Endometrial microvascular endothelial cells (primary cell): ENCODE results near the gene KRTAP4-6. TPM values are rescaled to one million over a fixed set of nuclear protein-coding genes. Genes with fewer than 3 reads are reported as not detected.
"Not testable (repeated sequence)": the region's sequence is repeated elsewhere in the genome, so short reads cannot be mapped to it uniquely, and the experiment has no call there.

ENCODE experiments used
- in situ Hi-C: cut with HindIII; loops from 2 replicates; pipeline ENCODE4 v1.10.0; 2017; ENCODE audit warnings: low sequenced_read_pairs, low pct_unique_long_range_greater_than_20kb; ENCODE audit errors: inconsistent ontology term
- total RNA-seq: library from RNA; depleted of rRNA; stranded (reverse); fragments of >200 nt; gene quantifications from one replicate; pipeline ENCODE4 v1.2.3, GENCODE V29; 2015; ENCODE audit errors: inconsistent ontology term

The KRTAP4-6 gene
- not detected for total RNA-seq

DNA sequence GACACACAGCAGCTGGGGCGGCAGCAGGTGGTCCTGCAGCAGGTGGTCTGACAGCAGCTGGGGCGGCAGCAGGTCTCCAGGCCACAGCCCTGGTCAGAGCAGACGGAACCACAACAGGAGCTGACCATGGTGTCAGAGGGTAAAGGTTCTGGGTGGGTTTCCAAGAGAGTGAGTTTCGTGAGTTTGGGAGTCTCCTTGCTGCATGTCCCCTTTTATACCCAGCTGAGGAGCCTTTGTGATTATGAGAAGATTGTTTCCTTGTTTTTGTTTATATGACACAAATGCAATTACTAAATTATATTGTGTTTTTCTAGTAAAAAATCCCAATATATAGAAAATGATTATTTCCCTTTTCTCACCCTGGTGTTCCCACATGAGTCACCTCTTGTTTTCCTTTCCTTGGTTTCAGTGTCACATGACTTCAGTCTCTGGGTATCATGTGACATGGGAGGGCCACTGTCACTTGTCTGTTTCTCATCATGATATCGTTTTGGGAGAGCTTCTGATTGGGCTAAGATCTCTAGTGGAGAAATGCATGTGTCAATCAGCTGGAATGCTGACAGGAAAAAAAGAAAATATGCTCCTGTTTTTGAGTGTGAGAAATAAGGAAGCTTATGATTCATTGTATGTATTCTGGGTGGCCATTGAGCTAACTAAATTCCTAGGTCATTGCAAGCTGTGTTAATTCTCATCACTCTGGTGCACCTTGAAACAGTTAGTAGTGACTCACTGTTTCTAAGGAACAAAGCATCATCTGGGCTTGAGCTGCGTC is at the start of gene KRTAP4-6:
KRTAP4-6 (minus strand) TSS at position 185 of the 772 bp plus-strand sequence; CDS start at position 128, 57 bp downstream.
- in situ Hi-C loops, result no loop called here

DNA sequence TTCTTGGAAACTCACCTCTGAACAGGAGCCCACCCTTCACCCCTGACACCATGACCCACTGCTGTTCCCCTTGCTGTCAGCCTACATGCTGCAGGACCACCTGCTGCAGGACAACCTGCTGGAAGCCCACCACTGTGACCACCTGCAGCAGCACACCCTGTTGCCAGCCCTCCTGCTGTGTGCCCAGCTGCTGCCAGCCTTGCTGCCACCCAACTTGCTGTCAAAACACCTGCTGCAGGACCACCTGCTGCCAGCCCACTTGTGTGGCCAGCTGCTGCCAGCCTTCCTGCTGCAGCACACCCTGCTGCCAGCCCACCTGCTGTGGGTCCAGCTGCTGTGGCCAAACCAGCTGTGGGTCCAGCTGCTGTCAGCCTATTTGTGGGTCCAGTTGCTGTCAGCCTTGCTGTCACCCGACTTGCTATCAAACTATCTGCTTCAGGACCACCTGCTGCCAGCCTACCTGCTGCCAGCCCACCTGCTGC is 49.5 kb upstream of the KRTAP4-6 start, which contains the start of gene KRTAP9-1:
KRTAP9-1 (plus strand) TSS at position 51 of the 482 bp plus-strand sequence; CDS start at position 51, 0 bp downstream.
- in situ Hi-C loops, result not testable (repeated sequence)

DNA sequence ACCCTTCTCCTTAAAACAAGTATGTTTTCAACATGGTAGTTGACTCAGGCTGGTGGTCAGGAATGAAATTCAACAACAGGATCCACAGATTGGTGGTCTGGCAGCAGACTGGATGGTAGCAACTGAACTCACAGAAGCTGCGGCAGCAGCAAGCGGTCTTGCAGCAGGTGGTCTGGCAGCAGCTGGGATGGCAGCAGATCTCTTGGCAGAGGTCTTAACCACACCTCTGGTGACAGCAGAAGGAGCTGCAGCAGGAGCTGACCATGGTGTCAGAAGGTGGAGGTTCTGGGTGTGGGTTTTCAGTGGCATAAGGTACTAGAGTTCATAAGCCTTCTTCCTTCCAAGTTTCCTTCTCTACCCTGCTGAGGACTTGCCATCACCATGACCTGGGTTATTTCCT is 46.5 kb upstream of the KRTAP4-6 start:
- in situ Hi-C loops, result no loop called here

DNA sequence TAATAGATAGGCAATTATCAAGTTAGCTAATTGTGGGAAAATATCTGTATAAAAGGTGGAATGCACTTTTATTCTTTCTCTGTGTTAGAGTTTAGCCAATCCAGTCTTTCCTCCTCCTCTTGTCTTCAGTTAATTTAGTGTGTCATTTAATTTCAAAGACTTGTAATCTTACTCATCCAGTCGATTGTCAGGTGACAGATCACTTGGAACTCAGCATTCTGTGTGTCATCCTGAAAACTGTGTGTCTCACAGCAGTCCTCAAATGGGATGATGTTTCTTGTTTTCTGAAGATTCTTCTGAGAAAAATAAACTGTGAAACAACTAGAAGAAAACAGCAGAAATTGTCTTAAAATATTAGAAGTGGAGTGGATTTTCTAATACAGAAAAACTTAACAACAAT is 44.7 kb upstream of the KRTAP4-6 start:
- in situ Hi-C loops, result no loop called here

DNA sequence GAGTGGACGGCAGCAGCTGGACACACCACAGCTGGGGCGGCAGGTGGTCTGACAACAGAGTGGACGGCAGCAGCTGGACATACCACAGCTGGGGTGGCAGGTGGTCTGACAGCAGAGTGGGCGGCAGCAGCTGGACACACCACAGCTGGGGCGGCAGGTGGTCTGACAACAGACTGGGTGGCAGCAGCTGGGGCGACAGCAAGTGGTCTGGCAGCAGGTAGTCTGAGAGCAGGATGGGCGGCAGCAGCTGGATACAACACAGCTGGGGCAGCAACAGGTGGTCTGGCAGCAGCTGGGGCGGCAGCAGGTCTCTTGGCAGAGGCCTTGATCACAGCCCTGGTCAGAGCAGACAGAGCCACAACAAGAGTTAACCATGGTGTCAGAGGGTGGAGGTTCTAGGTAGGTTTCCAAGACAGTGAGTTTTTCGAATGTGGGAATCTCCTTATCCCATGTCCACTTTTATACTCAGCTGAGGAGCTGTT is 44.2 kb upstream of the KRTAP4-6 start, which contains the start of gene KRTAP4-1:
KRTAP4-1 (minus strand) TSS at position 432 of the 482 bp plus-strand sequence; CDS start at position 375, 57 bp downstream.
- in situ Hi-C loops, result no loop called here

DNA sequence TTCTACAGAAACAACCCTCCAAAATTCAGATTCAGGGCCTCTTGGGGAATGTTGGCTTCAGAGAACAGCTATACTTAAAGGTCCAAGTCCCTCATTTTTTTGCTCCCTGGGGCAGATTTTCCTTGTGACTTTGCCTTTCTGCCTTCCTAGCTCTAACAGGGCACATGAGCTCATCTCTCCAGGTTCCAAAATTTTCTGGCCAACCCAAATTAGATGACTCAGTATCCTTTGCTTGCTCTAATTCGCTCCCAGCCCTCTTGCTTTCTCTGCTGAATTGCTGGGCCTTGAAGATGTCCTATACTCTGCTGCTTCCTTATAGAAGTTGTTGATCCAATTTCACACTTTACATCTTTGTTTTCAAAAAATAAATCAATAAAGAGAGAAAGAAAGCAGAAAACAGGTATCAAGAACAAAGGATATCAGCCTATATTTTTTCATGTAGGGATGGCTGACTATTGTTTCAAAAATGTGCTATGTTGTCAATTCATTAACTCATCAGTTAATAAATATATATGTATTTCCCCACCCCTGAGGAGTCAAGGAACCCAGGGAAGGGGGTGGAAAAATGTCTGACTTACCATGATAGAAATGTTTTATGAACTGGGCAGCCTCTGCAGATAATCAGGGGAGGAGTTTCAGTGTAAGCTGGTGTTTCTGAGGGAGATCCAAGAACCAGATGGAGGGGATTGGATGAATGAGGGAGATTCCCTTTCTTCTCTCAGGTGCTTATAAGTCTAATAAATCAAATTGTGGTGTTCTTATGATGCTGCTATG is 38.7 kb upstream of the KRTAP4-6 start:
- in situ Hi-C loops, result no loop called here

DNA sequence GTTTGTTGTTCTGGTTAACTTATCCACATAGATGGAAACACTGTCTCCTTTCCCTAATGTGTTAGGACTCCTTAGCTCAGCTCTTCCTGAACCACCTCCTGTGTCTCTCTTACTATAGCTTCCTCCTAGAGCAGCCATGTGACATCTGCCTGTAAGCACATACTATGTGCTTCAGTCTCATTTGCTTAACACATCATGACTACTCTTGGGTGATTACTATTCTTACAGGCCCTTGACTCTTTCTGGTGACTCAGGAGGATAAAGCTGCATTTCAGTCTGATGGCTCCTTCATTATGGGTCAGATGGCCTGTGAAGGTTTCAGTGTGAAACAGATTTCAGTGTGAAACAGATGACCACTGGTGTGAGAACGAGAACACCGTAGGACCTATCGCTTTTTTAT is 38.0 kb upstream of the KRTAP4-6 start:
- in situ Hi-C loops, result no loop called here

DNA sequence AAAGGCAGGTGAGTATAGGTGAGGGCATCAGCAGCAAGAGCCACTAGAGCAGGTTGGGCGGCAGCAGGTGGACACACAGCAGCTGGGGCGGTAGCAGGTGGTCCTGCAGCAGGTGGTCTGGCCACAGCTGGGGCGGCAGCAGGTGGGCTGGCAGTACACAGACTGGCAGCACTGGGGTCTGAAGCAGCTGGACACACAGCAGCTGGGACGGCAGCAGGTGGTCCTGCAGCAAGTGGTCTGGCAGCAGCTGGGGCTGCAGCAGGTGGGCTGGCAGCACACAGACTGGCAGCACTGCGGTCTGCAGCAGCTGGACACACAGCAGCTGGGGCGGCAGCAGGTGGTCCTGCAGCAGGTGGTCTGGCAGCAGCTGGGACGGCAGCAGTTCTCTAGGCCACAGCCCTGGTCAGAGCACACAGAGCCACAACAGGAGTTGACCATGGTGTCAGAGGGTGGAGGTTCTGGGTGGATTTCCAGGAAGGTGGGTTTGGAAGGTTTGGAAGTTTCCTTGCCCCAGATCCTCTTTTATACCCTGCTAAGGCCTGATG is 37.5 kb upstream of the KRTAP4-6 start, which contains the start of gene KRTAP4-2:
KRTAP4-2 (minus strand) TSS at position 495 of the 545 bp plus-strand sequence; CDS start at position 438, 57 bp downstream.
- in situ Hi-C loops, result no loop called here

DNA sequence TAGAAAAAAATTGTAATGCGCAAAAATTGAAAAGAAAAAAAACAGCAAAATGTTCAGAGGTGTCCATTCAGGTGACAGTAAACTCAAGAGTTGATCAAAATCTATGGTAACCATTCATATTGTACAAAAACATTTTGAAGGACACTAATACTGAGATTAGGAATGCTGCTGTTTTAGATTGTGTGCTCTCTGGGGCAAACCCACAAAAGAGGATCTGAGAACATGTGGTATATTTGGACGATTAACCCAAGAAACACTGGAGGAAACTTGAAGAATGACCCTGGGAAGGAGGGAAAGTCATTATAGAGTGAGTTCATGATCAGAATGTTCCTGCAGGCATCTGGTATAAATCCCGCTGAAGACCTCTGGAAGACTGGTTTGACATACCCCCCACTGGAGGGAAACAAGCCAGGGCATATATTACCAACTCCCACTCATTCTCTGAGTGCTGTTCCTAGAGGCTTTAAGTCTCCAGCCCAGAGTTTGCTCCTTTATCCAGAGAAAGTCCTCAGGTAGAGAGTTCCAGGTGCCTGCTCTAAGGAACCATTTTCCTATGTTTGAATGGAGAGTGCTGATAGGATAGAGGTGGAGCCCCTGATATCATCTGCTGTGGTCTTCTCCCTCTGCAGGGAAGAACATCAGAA is 36.5 kb upstream of the KRTAP4-6 start:
- in situ Hi-C loops, result no loop called here

DNA sequence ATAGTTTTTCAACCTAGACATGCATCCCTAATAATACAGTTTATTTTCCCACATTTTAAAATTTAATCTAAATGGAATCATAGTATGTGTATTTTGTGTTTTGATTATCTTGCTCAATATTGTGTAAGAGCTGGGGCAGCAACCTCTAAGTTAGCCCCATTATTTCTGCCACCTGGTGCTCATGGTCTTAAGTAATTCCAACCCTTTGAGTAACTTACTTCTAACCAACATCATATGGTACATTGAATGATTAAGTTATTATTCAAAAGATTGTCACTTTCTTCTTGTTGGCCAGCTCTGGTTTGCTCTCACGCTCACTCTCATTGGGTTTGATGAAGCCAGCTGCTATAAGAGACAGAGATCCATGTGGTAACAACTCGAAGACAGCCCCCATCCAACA is 31.5 kb upstream of the KRTAP4-6 start:
- in situ Hi-C loops, result no loop called here

DNA sequence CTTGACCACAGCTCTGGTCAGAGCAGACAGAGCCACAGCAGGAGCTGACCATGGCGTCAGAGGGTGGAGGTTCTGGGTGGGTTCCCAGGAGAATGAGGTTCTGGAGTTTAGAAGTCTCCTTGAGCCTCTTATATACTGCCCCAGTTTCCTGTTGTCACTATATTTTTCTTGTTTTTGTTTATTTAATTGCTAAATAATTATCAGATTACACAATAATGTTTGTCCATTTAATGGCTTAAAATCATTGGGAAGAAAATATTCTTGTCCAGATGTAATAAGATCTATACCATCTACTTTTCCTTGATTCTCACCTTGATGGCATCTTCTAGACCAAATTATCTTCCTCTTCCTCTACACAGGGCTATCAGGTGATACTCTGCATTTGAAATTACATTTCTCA is 27.8 kb upstream of the KRTAP4-6 start, which contains the start of gene KRTAP4-3:
KRTAP4-3 (minus strand) TSS at position 101 of the 400 bp plus-strand sequence; CDS start at position 52, 49 bp downstream.
- in situ Hi-C loops, result no loop called here

DNA sequence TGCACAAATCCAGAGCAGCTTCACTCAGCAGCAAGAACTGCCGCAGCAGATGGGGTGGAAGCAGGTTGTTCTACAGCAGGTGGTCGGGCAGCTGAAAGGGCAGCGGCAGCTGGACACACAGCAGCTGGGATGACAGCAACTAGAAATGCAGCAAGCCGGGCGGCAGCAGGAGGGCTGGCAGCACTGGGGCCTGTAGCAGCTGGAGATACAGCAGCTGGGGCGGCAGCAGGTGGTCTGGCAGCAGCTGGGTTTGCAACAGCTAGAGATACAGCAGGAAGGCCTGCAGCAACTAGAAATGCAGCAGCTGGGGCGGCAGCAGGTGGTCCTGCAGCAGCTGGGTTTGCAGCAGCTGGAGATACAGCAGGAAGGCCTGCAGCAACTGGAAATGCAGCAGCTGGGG is 27.2 kb upstream of the KRTAP4-6 start:
- in situ Hi-C loops, result no loop called here

DNA sequence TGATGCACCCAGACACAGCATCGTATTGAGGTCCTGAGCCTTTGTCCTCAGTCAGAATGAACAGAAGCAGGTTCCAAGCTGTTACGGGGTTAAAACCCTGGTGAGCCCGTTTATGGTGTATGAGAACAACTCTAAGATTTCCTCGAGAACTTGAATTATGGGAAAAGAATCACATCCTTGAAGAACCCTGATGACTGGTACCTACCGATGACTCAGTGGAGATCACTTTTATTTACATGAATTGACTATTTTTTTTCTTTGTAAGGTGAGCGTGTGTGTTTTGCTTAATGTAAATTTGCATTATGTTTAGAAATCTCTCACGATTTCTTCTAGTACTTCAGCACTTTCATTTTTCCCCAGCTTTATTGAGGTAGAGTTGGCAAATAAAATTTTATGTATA is 23.5 kb upstream of the KRTAP4-6 start:
- in situ Hi-C loops, result no loop called here

DNA sequence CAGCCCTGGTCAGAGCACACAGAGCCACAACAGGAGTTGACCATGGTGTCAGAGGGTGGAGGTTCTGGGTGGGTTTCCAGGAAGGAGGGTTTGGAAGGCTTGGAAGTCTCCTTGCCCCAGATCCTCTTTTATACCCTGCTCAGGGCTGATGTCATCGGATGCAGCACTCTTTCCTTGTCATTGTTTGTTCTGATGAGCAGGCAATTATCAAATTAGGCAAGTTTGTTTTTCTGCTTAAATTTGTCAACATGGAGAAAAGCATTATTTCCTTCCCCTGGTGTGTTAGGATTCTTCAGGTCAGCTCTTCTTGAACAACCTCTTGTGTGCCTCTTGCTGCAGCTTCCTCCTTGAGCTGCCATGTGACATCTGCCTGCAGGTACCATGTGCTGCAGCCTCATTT is 20.3 kb upstream of the KRTAP4-6 start, which contains the start of gene KRTAP4-4:
KRTAP4-4 (minus strand) TSS at position 101 of the 400 bp plus-strand sequence; CDS start at position 44, 57 bp downstream.
- in situ Hi-C loops, result no loop called here

DNA sequence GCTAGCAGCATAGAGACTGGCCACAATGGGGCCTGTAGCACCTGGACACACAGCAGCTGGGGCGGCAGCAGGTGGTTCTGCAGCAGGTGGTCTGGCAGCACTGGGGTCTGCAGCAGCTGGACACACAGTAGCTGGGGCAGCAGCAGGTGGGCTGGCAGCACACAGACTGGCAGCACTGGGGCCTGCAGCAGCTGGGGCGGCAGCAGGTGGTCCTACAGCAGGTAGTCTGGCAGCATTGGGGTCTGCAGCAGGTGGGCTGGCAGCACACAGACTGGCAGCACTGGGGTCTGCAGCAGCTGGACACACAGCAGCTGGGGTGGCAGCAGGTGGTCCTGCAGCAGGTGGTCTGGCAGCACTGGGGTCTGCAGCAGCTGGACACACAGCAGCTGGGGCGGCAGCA is 19.8 kb upstream of the KRTAP4-6 start:
- in situ Hi-C loops, result not testable (repeated sequence)

DNA sequence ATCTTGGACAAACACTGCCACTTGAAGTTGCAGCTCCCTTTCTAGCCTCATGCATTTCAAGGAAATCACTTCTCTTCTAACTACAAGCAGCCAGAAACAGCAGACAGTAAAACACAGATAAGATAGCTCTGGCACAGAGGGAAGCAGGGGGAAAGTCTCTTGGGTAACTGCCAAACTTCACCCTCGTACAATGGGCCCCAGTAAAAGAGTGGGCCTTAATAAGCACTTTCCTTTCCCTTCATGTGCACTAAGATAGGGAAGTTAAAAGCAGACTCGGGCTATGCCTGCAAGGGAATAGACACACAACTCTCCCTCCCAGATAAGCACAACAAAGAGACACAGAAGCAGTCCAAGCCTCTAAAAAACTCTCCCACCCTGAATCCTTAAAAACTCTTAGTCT is 13.5 kb upstream of the KRTAP4-6 start:
- in situ Hi-C loops, result no loop called here

DNA sequence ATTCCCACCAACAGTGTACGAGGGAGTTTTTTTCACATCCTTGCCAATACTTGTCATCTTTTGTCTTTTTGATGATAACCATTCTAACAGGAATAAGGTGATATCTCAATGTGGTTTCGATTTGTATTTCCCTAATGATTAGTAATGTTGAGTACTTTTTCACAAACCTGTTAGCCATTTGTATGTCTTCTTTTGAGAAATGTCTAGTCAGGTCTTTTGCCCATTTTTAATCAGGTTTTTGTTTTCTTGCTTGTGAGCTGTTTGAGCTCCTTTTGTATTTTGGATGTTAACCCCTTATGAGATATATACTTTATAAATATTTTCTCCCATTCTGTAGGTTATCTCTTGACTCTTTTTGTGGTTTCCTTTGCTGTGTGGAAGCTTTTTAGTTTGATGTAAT is 11.2 kb upstream of the KRTAP4-6 start:
- in situ Hi-C loops, result no loop called here

DNA sequence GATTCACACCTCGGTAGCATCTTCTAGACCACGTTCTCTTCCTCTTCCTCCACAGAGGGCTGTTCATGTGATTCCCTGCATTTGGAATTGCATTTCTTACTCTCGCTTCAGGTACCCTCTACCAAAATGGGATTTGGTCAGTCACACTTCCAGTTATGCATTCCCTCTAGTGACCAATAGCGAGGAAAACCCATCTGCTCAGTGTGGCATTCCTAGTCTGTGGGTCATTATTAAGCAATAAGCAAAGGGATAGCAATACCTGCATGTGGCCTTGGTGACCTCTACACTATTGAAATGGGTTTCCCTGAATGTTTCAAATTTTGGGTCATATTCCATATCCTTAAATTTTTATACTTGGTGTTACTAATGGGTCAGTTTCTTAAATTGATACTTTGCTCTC is 9.7 kb upstream of the KRTAP4-6 start:
- in situ Hi-C loops, result no loop called here

DNA sequence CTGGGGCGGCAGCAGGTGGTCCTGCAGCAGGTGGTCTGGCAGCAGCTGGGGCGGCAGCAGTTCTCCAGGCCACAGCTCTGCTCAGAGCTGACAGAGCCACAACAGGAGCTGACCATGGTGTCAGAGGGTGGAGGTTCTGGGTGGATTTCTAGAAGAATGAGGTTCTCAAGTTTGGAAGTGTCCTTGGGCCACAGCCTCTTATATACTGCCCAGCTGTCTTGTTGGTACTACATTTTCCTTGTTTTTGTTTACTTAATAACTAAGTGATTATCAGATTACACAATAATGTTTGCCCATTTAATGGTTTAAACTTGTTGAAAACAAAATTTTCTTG is 9.3 kb upstream of the KRTAP4-6 start, which contains the start of gene KRTAP4-5:
KRTAP4-5 (minus strand) TSS at position 174 of the 334 bp plus-strand sequence; CDS start at position 116, 58 bp downstream.
- in situ Hi-C loops, result no loop called here
